Measurements from ENCODE around the gene LVRN.

DNA sequence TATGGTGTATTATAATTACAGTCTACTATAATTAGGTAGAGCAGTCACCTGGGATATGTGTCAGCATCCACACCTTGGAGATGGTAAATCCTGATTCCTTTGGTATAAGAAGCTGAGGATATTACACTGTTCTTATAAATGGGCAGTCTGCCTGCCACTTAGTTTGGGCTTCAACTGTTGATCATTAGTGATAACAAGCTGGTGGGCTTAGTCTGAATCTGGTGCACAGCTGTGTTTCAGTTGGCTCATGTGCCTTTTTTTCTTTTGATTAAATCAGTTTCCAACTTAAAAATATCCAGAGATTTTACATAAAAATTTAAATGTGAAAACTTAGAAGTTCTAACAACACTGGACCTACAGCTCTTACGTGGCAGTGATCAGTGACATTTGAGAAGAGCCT is 21.2 kb downstream of the LVRN start:
- TF ChIP-seq POLR2A (IDR thresholded peaks at IDR 0.05; ENCODE audit: low read length) = no peak
- TF ChIP-seq GATA1 (IDR thresholded peaks at IDR 0.05; ENCODE audit: low read depth, low read length) = no peak
